ENCODE results near the gene RNF217. TPM values are rescaled to one million over a fixed set of nuclear protein-coding genes. Genes with fewer than 3 reads are reported as not detected.
A peak's percentile ranks its signal among the peaks of the same experiment; 100 is the strongest.

RNF217 gene
- total and polyA plus RNA-seq, 12 donors = 2.1 to 26.9 (median 13.0) TPM

DNA sequence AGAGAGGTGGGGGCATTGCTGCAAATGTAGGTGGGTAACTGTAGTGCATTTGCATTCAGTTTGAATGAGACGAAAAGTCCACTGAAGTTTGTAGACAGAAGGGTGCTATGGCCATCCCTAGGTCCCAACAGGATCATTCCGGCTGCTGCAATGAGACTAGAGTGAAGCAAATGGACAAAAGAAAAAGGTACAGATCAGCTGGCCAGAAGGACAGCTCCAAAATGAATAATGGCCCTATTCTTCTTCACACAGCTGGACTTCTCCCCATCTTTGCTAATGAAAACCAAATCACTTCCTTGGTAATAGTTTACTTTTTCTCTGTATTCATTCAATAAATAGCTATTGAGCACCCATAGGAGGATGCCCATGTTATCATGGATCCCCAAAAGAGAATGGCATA, 134.9 kb downstream of the RNF217 start:
- WGBS, 2 donors = 73 to 86% methylated on average over 2 of the region's 2 CpGs
- ATAC-seq (no peak), DNase-seq (no peak)
- TF ChIP-seq, protein P1, sequence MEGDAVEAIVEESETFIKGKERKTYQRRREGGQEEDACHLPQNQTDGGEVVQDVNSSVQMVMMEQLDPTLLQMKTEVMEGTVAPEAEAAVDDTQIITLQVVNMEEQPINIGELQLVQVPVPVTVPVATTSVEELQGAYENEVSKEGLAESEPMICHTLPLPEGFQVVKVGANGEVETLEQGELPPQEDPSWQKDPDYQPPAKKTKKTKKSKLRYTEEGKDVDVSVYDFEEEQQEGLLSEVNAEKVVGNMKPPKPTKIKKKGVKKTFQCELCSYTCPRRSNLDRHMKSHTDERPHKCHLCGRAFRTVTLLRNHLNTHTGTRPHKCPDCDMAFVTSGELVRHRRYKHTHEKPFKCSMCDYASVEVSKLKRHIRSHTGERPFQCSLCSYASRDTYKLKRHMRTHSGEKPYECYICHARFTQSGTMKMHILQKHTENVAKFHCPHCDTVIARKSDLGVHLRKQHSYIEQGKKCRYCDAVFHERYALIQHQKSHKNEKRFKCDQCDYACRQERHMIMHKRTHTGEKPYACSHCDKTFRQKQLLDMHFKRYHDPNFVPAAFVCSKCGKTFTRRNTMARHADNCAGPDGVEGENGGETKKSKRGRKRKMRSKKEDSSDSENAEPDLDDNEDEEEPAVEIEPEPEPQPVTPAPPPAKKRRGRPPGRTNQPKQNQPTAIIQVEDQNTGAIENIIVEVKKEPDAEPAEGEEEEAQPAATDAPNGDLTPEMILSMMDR (IDR thresholded peaks at IDR 0.05) = no peak
- H3K36me3 ChIP-seq = no peaks in the 10 kb centered on the region
- no peak overlapping the region for H3K27ac ChIP-seq
- H3K27me3 ChIP-seq = peaks cover 0 to 3% (median 0%) of the 10 kb centered on the region in 7 donors
- intact Hi-C loops (cut with DNase I) = loop anchor here in 2 of 10 donors (10.0 kb wide), 1 partner anchor 132 kb away; the partner anchor contains the start of gene RNF217 (in 2 of the 2)
- no peak overlapping the region for H3K4me3 ChIP-seq
- peaks cover 0 to 20% (median 7%) of the 10 kb centered on the region in 9 donors for H3K4me1 ChIP-seq
- H3K9me3 ChIP-seq = no peaks in the 10 kb centered on the region

DNA sequence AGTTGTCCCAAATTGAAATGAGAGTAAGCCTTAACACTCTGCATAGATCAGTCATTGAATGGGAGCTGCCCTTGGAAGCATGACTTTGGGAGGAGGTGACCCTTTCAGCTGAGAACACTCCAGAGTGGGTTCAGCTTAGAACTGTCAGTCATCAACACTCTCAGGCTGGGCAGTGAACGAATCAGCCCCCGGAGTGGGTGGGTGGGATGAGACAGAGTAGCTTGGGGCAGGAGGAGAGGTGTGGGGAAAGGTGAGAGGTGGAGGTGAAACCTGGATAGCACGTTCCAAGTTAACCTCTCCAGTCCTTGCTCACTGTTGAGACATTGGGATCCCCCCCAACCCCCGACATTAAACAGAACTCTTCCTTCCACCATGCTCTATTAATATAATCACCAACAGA, 136.0 kb downstream of the RNF217 start:
- peak in 1 of 8 donors; percentile 18 for ATAC-seq
- Histone ChIP-seq H3K4me3 (no peak overlapping the region), H3K27me3 (peaks cover 0 to 3% (median 0%) of the 10 kb centered on the region in 7 donors), H3K4me1 (peaks cover 0 to 31% (median 8%) of the 10 kb centered on the region in 9 donors), H3K9me3 (no peaks in the 10 kb centered on the region), H3K27ac (no peak overlapping the region), H3K36me3 (no peaks in the 10 kb centered on the region)
- TF ChIP-seq, protein P1 (IDR thresholded peaks at IDR 0.05) = no peak
- intact Hi-C loops (cut with DNase I) = loop anchor here in 2 of 10 donors (10.0 kb wide), 1 partner anchor 133 kb away; the partner anchor contains the start of gene RNF217 (in 2 of the 2)
- no peak for DNase-seq
- 87 to 92% methylated on average over 4 of the region's 4 CpGs for WGBS, 2 donors

DNA sequence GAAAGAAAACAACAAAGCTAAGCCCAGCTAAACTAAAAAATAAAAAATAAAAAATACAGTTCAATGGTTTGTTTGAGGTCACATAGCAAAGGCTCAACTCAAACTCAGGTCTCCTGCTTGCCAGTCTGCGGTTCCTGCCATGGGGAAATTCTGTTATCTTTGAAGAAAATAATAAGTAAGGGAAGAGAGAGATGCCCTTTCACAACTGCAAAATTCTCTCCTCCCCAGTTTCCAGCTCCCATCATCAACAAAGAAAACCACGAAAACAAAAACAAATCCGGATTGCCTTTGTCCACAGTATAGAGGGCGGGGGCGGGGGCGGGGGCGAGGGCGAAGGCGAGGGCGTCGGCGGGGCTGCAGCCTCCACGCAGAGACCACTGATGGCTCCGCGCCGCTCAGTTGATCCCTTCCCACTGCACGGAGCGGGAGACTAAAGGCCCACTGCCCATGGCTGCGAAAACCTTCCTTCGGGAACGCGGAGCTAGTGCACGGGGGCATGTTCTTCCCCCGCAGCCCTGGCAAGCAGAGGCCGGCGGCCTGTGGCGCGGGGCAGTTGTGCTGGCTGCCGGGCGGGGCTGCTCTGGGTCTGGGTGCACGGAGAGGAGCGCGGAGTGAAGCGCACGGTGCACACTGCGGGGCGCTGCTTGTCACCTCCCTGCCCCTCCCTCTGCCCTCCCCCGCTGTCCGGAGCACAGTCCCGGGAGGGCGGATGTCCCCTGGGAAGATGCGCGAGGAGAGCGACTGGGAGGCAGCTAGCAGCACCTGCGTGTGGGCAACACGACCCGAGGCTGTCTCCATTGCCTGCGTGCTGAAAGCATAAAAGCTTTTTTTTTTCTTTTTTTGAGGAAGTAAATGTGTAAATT, 137.2 kb downstream of the RNF217 start:
- Histone ChIP-seq H3K4me3 (peak overlapping the region in 9 of 10 donors; percentile 33 to 73 (median 60)), H3K4me1 (peaks cover 0 to 29% (median 17%) of the 10 kb centered on the region in 9 donors), H3K27me3 (peaks cover 0 to 3% (median 0%) of the 10 kb centered on the region in 7 donors), H3K9me3 (no peaks in the 10 kb centered on the region), H3K27ac (peak overlapping the region in 2 of 10 donors; percentile 25 to 63), H3K36me3 (no peaks in the 10 kb centered on the region)
- TF ChIP-seq, protein P1 (IDR thresholded peaks at IDR 0.05) = peak in 2 of 9 donors; percentile 18 to 22
- DNase-seq (peak; percentile 58 to 62), ATAC-seq (peak; percentile 76 to 96 (median 92))
- 2% methylated on average over 48 of the region's 48 CpGs for WGBS, 2 donors
- intact Hi-C loops (cut with DNase I) = loop anchor here in 7 of 10 donors (5.0 to 10.0 kb wide), 4 partner anchors 87 to 145 kb away; partner anchors contain the start of gene RNF217 (in 6 of the 7)

DNA sequence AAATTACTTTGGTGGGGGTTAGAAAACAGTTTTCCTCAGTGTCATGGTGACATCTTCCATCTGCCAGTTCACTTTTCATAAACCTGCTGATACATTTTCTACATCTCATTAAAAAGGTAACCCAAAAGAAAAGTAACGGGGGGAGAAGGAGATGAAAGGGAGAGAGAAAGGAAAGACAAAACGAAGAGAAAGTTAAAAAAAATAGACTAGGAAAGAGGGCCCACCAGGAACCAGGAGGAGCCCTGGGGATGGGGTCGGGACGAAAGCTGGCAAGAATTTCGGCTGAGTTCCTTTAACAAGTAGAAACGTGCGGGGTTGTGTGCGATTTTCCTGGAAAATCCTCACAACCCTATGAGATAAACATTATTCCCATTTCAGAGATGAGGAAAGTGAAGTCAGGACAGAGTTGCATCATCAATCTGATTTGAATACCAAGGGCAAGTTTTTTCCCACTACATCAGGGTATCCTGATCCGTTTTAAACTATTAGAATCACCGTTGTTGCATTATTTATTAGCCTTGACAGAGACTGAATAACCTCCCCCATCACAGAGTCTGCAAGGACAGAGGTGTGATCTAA, 137.9 kb downstream of the RNF217 start:
- peak overlapping the region in 2 of 10 donors; percentile 25 to 63 for H3K27ac ChIP-seq
- peaks cover 0 to 3% (median 0%) of the 10 kb centered on the region in 7 donors for H3K27me3 ChIP-seq
- no peaks in the 10 kb centered on the region for H3K36me3 ChIP-seq
- H3K9me3 ChIP-seq = no peaks in the 10 kb centered on the region
- ATAC-seq (no peak), DNase-seq (no peak)
- intact Hi-C loops (cut with DNase I) = loop anchor here in 5 of 10 donors (5.0 to 10.0 kb wide), 4 partner anchors 88 to 145 kb away; partner anchors contain the start of gene RNF217 (in 4 of the 5)
- WGBS, 2 donors = 92 to 95% methylated on average over 10 of the region's 10 CpGs
- peak overlapping the region in 9 of 10 donors; percentile 33 to 73 (median 60) for H3K4me3 ChIP-seq
- TF ChIP-seq, protein P1 (IDR thresholded peaks at IDR 0.05) = no peak
- H3K4me1 ChIP-seq = peaks cover 0 to 26% (median 10%) of the 10 kb centered on the region in 9 donors
